ENCODE data around the gene PTPN6. TPM values are rescaled to one million over a fixed set of nuclear protein-coding genes. Genes with fewer than 3 reads are reported as not detected.
A peak's percentile ranks its signal among the peaks of the same experiment; 100 is the strongest.

The PTPN6 gene
- total and polyA plus RNA-seq, 9 of the 15 experiments (the other 6 are each of a cell fraction or from before 2014, with no cell fraction given): 1.5 to 5.1 (median 3.9) TPM

DNA sequence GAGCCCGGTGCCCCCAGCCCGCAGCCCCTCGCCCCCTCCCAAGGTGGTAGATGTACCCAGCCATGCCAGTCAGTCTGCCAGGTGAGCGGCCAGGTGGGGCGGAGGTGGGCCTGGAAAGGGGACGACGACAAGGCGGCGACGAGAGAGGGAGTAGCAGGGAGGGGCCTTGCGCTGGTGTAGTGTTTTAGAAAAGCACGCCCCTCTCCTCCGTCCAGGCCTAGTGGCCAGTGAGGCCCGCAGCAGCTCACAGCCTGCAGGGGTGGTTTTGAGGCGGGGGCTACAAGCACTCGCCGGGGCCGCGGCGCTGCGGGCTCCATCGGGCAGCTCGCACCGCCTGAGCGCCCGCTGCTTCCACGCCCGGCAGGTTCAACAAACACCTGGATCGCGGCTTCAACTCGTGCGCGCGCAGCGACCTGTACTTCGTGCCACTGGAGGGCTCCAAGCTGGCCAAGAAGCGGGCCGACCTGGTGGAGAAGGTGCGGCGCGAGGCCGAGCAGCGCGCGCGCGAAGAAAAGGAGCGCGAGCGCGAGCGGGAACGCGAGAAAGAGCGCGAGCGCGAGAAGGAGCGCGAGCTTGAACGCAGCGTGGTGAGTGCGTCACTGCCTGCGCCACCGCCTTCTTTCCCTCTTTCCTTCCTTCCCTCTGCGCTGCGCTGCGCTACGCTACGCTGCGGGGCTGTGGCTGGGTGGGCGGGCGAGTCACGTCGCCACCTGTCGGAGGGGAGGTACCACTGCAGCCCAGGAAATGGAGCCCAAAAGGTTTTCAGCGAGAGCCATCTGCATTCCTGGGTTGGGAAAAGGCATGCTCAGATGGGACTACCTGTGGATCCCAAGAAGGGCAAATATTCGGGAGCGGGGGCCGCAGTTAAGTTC lies 13.4 kb upstream of the PTPN6 start (continued):
- TF ChIP-seq, protein P1, sequence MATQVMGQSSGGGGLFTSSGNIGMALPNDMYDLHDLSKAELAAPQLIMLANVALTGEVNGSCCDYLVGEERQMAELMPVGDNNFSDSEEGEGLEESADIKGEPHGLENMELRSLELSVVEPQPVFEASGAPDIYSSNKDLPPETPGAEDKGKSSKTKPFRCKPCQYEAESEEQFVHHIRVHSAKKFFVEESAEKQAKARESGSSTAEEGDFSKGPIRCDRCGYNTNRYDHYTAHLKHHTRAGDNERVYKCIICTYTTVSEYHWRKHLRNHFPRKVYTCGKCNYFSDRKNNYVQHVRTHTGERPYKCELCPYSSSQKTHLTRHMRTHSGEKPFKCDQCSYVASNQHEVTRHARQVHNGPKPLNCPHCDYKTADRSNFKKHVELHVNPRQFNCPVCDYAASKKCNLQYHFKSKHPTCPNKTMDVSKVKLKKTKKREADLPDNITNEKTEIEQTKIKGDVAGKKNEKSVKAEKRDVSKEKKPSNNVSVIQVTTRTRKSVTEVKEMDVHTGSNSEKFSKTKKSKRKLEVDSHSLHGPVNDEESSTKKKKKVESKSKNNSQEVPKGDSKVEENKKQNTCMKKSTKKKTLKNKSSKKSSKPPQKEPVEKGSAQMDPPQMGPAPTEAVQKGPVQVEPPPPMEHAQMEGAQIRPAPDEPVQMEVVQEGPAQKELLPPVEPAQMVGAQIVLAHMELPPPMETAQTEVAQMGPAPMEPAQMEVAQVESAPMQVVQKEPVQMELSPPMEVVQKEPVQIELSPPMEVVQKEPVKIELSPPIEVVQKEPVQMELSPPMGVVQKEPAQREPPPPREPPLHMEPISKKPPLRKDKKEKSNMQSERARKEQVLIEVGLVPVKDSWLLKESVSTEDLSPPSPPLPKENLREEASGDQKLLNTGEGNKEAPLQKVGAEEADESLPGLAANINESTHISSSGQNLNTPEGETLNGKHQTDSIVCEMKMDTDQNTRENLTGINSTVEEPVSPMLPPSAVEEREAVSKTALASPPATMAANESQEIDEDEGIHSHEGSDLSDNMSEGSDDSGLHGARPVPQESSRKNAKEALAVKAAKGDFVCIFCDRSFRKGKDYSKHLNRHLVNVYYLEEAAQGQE (IDR thresholded peaks at IDR 0.05; ENCODE audit: borderline replicate concordance): no peak
- TF ChIP-seq, protein P1 (CRISPR knock-in tag; IDR thresholded peaks at IDR 0.05; ENCODE audit: low read depth): peak; percentile 54; the same call in 1 of the 2 replicates
- TF ChIP-seq POLR3G (IDR thresholded peaks at IDR 0.05; ENCODE audit: extremely low read depth, insufficient read length, insufficient replicate concordance) (no peak), MYC (IDR thresholded peaks at IDR 0.05; ENCODE audit: low read depth, low read length) (peak; percentile 86), MYC (CRISPR knock-in tag; IDR thresholded peaks at IDR 0.05; ENCODE audit: borderline replicate concordance, low read depth) (peak; percentile 75; the same call in 1 of the 2 replicates), CHD2 (IDR thresholded peaks at IDR 0.05; ENCODE audit: low read depth, low read length) (peak; percentile 95), ASH1L (IDR thresholded peaks at IDR 0.05; ENCODE audit: borderline replicate concordance, low read depth, partially characterized antibody) (no peak), L3MBTL2 (IDR thresholded peaks at IDR 0.05) (peak; percentile 81), NR3C1 (CRISPR knock-in tag; IDR thresholded peaks at IDR 0.05) (no peak), KLF13 (tag; IDR thresholded peaks at IDR 0.05; ENCODE audit: borderline replicate concordance, low read depth) (peak; percentile 85; the same call in 1 of the 2 replicates)
- TF ChIP-seq, protein P2, sequence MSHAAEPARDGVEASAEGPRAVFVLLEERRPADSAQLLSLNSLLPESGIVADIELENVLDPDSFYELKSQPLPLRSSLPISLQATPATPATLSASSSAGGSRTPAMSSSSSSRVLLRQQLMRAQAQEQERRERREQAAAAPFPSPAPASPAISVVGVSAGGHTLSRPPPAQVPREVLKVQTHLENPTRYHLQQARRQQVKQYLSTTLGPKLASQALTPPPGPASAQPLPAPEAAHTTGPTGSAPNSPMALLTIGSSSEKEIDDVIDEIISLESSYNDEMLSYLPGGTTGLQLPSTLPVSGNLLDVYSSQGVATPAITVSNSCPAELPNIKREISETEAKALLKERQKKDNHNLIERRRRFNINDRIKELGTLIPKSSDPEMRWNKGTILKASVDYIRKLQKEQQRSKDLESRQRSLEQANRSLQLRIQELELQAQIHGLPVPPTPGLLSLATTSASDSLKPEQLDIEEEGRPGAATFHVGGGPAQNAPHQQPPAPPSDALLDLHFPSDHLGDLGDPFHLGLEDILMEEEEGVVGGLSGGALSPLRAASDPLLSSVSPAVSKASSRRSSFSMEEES (CRISPR knock-in tag; IDR thresholded peaks at IDR 0.05): no peak
- TF ChIP-seq, protein P3, sequence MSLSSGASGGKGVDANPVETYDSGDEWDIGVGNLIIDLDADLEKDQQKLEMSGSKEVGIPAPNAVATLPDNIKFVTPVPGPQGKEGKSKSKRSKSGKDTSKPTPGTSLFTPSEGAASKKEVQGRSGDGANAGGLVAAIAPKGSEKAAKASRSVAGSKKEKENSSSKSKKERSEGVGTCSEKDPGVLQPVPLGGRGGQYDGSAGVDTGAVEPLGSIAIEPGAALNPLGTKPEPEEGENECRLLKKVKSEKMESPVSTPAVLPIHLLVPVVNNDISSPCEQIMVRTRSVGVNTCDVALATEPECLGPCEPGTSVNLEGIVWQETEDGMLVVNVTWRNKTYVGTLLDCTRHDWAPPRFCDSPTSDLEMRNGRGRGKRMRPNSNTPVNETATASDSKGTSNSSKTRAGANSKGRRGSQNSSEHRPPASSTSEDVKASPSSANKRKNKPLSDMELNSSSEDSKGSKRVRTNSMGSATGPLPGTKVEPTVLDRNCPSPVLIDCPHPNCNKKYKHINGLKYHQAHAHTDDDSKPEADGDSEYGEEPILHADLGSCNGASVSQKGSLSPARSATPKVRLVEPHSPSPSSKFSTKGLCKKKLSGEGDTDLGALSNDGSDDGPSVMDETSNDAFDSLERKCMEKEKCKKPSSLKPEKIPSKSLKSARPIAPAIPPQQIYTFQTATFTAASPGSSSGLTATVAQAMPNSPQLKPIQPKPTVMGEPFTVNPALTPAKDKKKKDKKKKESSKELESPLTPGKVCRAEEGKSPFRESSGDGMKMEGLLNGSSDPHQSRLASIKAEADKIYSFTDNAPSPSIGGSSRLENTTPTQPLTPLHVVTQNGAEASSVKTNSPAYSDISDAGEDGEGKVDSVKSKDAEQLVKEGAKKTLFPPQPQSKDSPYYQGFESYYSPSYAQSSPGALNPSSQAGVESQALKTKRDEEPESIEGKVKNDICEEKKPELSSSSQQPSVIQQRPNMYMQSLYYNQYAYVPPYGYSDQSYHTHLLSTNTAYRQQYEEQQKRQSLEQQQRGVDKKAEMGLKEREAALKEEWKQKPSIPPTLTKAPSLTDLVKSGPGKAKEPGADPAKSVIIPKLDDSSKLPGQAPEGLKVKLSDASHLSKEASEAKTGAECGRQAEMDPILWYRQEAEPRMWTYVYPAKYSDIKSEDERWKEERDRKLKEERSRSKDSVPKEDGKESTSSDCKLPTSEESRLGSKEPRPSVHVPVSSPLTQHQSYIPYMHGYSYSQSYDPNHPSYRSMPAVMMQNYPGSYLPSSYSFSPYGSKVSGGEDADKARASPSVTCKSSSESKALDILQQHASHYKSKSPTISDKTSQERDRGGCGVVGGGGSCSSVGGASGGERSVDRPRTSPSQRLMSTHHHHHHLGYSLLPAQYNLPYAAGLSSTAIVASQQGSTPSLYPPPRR (CRISPR knock-in tag; IDR thresholded peaks at IDR 0.05; ENCODE audit: borderline replicate concordance): no peak

Data from K562 (cell line).